Endothelial cell (in vitro differentiated cells): Measurements from ENCODE around the gene SINHCAF. TPM values are rescaled to one million over a fixed set of nuclear protein-coding genes. Genes with fewer than 3 reads are reported as not detected.

Experiments
- DNase-seq: peaks from one replicate; pipeline ENCODE4 v3.0.0; 2021; ENCODE audit warnings: low spot score
- H3K27ac Mint-ChIP-seq: one replicate; pipeline ENCODE4 v1.8.0; 2021; ENCODE audit warnings: mixed read lengths, inconsistent platforms; ENCODE audit not compliant: unreplicated experiment
- H3K27me3 Mint-ChIP-seq: one replicate; pipeline ENCODE4 v1.8.0; 2021; ENCODE audit warnings: mild to moderate bottlenecking, moderate library complexity, mixed read lengths, inconsistent platforms; ENCODE audit not compliant: unreplicated experiment
- H3K36me3 Mint-ChIP-seq: one replicate; pipeline ENCODE4 v1.8.0; 2021; ENCODE audit warnings: mild to moderate bottlenecking, low read depth, mixed read lengths, inconsistent platforms; ENCODE audit not compliant: unreplicated experiment
- H3K4me1 Mint-ChIP-seq: one replicate; pipeline ENCODE4 v1.8.0; 2021; ENCODE audit warnings: mild to moderate bottlenecking, mixed read lengths, inconsistent platforms; ENCODE audit not compliant: unreplicated experiment
- H3K4me3 Mint-ChIP-seq: one replicate; pipeline ENCODE4 v1.8.0; 2021; ENCODE audit warnings: mild to moderate bottlenecking, mixed read lengths, inconsistent platforms; ENCODE audit not compliant: unreplicated experiment
- H3K9me3 Mint-ChIP-seq: one replicate; pipeline ENCODE4 v1.8.0; 2021; ENCODE audit warnings: mixed read lengths, inconsistent platforms; ENCODE audit not compliant: unreplicated experiment
- CTCF ChIP-seq: fragments of 200-600 bp; sonication (generic); IDR thresholded peaks from one replicate; pipeline ENCODE4 v1.5.0; 2021; ENCODE audit warnings: antibody characterized with exemption; ENCODE audit not compliant: unreplicated experiment
- total RNA-seq: library from RNA; stranded (reverse); fragmentation: NEBNext Ultra II Directional; extraction: Animal tissue kit (Norgen Biotek cat#: 25700); gene quantifications from one replicate; pipeline ENCODE4 v1.2.1, GENCODE V29; 2021; ENCODE audit not compliant: unreplicated experiment

The SINHCAF gene
- total RNA-seq, 1 donor from 2014 or later: 205 TPM

GRCh38 chr12:31280183-31280582 lies 45.8 kb downstream of the SINHCAF start:
- no peak overlapping the region for H3K27ac Mint-ChIP-seq
- TF ChIP-seq CTCF: no peak
- H3K4me1 Mint-ChIP-seq: peaks cover 10% of the 10 kb centered on the region
- H3K36me3 Mint-ChIP-seq: peaks cover 28% of the 10 kb centered on the region
- H3K27me3 Mint-ChIP-seq: peaks cover 2% of the 10 kb centered on the region
- DNase-seq: no peak
- no peak overlapping the region for H3K4me3 Mint-ChIP-seq
- H3K9me3 Mint-ChIP-seq: no peaks in the 10 kb centered on the region

- no peaks in the 10 kb centered on the region for H3K9me3 Mint-ChIP-seq
- H3K27ac Mint-ChIP-seq: no peak overlapping the region
- peaks cover 12% of the 10 kb centered on the region for H3K4me1 Mint-ChIP-seq
- TF ChIP-seq CTCF: no peak
- peaks cover 2% of the 10 kb centered on the region for H3K27me3 Mint-ChIP-seq
- H3K36me3 Mint-ChIP-seq: peaks cover 24% of the 10 kb centered on the region
- H3K4me3 Mint-ChIP-seq: no peak overlapping the region
- DNase-seq: no peak
These were observed 46.5 kb downstream of the SINHCAF start for GRCh38 chr12:31279390-31279924.

- Mint-ChIP-seq H3K36me3 (peaks cover 17% of the 10 kb centered on the region), H3K27ac (no peak overlapping the region), H3K27me3 (peaks cover 2% of the 10 kb centered on the region), H3K9me3 (no peaks in the 10 kb centered on the region), H3K4me3 (no peak overlapping the region), H3K4me1 (peaks cover 12% of the 10 kb centered on the region)
- DNase-seq: no peak
- TF ChIP-seq CTCF: no peak
These were observed 47.1 kb downstream of the SINHCAF start for GRCh38 chr12:31278832-31279231.

GRCh38 chr12:31278424-31278823 lies 47.5 kb downstream of the SINHCAF start:
- no peak for DNase-seq
- Mint-ChIP-seq H3K36me3 (peaks cover 14% of the 10 kb centered on the region), H3K27ac (no peak overlapping the region), H3K27me3 (peaks cover 2% of the 10 kb centered on the region), H3K9me3 (no peaks in the 10 kb centered on the region), H3K4me1 (peaks cover 15% of the 10 kb centered on the region), H3K4me3 (no peak overlapping the region)
- no peak for TF ChIP-seq CTCF

- no peak for DNase-seq
- Mint-ChIP-seq H3K27me3 (peaks cover 2% of the 10 kb centered on the region), H3K4me1 (peaks cover 22% of the 10 kb centered on the region), H3K27ac (no peak overlapping the region), H3K9me3 (no peaks in the 10 kb centered on the region), H3K4me3 (no peak overlapping the region), H3K36me3 (peaks cover 14% of the 10 kb centered on the region)
- TF ChIP-seq CTCF: no peak
These were observed 48.9 kb downstream of the SINHCAF start for GRCh38 chr12:31277081-31277480.
